Bronchial epithelial cell (primary cell): ENCODE measurements around the gene MEAF6. TPM values are rescaled to one million over a fixed set of nuclear protein-coding genes. Genes with fewer than 3 reads are reported as not detected.

Experiments used
- DNase-seq: peaks from one replicate; pipeline ENCODE4 v3.0.0-alpha.2; 2010; ENCODE audit warnings: low read depth
- FAIRE-seq: peaks from 2 replicates; lab custom pipeline; 2011; peaks lifted over from hg19 to GRCh38; lab: Jason Lieb, UNC
- H3K27me3 ChIP-seq: 2 replicates; pipeline ENCODE4 v1.5.1; 2011; ENCODE audit warnings: low read length; ENCODE audit not compliant: control insufficient read depth, insufficient read depth
- H3K36me3 ChIP-seq: 2 replicates; pipeline ENCODE4 v1.5.1; 2011; ENCODE audit warnings: low read length; ENCODE audit not compliant: control insufficient read depth, insufficient read depth
- H3K4me3 ChIP-seq: 2 replicates; pipeline ENCODE4 v1.5.1; 2011; ENCODE audit warnings: mild to moderate bottlenecking, low read depth, low read length, control low read depth
- total RNA-seq: library from RNA; depleted of rRNA; stranded (reverse); fragments of >200 nt; gene quantifications from 2 replicates; pipeline ENCODE4 v1.2.1, GENCODE V29; 2014
- TF ChIP-seq, protein P1 (sequence below): IDR thresholded peaks from 2 replicates; pipeline ENCODE4 v1.5.1; 2011; ENCODE audit warnings: mild to moderate bottlenecking, moderate library complexity, low read length, control low read depth, inconsistent platforms; ENCODE audit not compliant: insufficient read depth, severe bottlenecking

The MEAF6 gene
- total RNA-seq, 1 donor from 2014 or later = 74.5 TPM

GRCh38 chr1:37483785-37484184 is 30.8 kb downstream of the MEAF6 start:
- Histone ChIP-seq H3K27me3 (no peaks in the 10 kb centered on the region), H3K36me3 (peaks cover 35% of the 10 kb centered on the region), H3K4me3 (no peak overlapping the region)
- DNase-seq (no peak), FAIRE-seq (no peak)
- TF ChIP-seq, protein P1, sequence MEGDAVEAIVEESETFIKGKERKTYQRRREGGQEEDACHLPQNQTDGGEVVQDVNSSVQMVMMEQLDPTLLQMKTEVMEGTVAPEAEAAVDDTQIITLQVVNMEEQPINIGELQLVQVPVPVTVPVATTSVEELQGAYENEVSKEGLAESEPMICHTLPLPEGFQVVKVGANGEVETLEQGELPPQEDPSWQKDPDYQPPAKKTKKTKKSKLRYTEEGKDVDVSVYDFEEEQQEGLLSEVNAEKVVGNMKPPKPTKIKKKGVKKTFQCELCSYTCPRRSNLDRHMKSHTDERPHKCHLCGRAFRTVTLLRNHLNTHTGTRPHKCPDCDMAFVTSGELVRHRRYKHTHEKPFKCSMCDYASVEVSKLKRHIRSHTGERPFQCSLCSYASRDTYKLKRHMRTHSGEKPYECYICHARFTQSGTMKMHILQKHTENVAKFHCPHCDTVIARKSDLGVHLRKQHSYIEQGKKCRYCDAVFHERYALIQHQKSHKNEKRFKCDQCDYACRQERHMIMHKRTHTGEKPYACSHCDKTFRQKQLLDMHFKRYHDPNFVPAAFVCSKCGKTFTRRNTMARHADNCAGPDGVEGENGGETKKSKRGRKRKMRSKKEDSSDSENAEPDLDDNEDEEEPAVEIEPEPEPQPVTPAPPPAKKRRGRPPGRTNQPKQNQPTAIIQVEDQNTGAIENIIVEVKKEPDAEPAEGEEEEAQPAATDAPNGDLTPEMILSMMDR = no peak

DNA sequence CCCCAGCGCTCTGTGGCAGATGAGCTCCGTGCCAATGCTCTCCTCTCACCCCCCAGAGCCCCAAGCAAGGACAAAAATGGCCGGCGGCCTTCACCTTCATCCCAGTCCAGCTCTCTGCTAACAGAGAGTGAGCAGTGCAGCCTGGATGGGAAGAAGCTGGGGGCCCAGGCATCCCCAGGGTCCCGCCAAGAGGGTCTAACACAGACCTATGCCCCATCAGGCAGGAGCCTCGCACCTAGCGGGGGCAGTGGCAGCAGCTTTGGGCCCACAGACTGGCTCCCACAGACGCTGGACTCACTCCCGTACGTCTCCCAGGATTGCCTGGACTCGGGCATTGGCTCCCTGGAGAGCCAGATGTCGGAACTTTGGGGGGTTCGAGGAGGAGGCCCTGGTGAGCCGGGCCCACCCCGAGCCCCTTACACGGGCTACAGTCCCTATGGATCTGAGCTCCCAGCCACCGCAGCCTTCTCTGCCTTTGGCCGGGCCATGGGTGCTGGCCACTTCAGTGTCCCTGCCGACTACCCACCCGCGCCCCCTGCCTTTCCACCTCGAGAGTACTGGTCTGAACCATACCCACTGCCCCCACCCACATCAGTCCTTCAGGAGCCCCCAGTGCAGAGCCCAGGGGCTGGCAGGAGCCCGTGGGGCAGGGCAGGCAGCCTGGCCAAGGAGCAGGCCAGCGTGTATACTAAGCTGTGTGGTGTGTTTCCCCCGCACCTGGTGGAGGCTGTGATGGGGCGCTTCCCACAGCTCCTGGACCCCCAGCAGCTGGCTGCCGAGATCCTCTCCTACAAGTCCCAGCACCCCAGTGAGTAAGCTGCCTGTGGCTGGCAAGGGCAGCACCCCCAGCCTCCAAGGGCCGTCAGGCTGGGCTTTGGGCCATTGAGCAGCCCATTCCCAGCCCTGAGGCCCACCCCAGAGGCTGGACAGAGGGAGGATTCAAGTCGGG is 31.5 kb downstream of the MEAF6 start:
- no peak for FAIRE-seq
- Histone ChIP-seq H3K36me3 (peaks cover 40% of the 10 kb centered on the region), H3K27me3 (no peaks in the 10 kb centered on the region), H3K4me3 (no peak overlapping the region)
- DNase-seq = no peak
- TF ChIP-seq, protein P1 = no peak

DNA sequence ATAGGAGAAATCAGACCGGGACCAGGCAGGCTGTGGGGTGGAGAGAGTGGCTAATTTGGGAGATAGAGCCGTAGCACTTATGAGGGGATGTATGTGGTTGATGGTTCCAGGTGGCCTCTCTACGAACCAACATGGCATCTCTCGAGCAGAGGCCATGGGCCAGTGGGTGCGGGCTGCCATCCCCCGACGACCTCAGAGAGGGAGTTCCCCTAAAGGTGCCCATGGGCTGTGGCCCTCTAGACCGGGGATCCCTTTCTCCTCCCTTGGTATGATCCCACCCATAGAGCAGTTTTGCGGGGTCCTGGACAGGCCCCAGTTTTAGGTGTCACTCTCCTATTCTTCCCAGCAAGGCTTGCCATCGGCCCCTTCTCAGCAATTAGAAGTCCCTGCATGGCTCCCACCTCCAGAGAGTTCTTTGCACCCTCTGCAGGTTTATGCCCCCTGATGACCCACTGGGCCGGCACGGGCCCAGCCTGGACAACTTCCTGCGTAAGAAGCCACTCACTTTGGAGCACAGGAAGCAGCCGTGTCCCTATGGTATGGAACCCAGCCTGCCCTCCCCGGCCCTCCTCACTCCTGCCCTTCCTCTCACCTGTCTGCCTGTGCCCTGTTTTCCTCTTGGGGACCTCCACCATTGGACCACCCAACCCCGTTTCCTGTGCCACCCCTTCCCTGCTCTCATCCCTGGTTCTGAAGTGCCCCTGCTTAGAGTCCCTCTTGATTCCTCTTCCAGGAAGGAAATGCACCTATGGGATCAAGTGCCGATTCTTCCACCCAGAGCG is 32.4 kb downstream of the MEAF6 start:
- Histone ChIP-seq H3K36me3 (peaks cover 45% of the 10 kb centered on the region), H3K27me3 (no peaks in the 10 kb centered on the region), H3K4me3 (no peak overlapping the region)
- DNase-seq (no peak), FAIRE-seq (no peak)
- TF ChIP-seq, protein P1 = no peak

DNA sequence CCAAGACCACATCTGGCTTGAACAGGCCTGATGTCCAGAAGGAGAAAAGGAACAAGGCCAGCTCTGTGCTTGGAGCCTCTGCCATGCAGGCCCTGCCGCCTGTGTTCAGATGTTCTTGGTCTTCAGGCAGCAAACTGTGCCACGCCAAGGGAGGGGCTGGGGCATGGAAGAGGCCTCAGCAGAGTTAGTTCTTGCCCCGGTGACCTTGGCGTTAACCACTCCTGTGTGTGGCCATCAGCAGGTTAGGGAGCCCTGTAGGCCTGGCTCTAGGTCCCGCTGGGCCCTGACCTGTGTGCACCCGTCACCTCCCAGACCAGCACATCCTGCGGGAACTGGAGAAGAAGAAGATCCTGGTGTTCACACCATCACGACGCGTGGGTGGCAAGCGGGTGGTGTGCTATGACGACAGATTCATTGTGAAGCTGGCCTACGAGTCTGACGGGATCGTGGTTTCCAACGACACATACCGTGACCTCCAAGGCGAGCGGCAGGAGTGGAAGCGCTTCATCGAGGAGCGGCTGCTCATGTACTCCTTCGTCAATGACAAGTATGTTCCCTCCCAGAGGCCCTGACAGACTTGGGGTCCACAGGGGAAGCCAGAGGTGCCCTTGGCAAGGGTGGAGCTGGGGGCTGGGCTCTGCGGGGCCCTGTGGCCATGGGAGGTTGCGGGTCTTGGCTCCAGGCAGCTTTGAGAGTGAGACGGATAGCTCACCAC is 33.1 kb downstream of the MEAF6 start:
- DNase-seq (no peak), FAIRE-seq (no peak)
- peaks cover 49% of the 10 kb centered on the region for H3K36me3 ChIP-seq
- H3K27me3 ChIP-seq = no peaks in the 10 kb centered on the region
- TF ChIP-seq, protein P1 = no peak
- H3K4me3 ChIP-seq = no peak overlapping the region

DNA sequence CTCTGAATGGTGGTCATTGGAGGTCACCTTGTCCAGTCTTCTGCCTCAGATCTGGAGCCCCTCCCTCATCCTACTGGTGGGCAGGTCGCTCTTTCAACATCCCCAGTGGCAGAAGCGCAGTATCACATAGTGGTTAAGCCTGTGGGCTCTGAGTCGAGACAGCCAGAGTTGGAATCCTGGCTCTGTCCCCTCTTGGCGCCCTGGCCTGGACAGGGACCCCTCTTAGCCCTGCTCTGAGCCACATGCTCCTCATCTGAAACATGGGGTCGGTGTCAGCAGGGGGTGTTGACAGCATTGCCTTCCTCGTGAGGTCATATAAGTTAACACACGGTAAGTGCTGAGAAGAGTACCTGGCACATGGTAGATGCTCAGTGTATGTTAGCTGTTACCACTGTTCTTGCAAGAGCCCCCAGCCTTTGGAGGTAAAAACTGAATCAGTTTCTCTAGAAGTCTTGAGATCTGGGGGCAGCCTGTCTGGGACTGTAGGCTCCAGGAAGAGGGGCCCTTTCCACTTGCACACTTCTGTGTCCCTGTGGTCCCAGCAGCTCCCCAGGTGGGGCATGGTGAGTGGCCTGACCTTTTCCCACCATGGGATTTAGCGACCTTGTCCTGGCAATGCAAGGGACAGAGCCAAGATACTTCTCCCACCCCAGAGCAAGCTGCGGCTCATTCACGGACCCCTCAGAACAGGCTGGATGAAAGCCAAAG is 33.8 kb downstream of the MEAF6 start:
- TF ChIP-seq, protein P1 = no peak
- no peak overlapping the region for H3K4me3 ChIP-seq

More for the DNA sequence above, 33.8 kb downstream of the MEAF6 start:
- no peak for DNase-seq
- peaks cover 55% of the 10 kb centered on the region for H3K36me3 ChIP-seq
- FAIRE-seq = no peak
- no peaks in the 10 kb centered on the region for H3K27me3 ChIP-seq
